VCaP (cell line): ENCODE measurements around the gene GZF1.

Experiments
- H3K27ac ChIP-seq: fragments of 450-650 bp; 2 replicates; pipeline ENCODE4 v1.5.1; 2017
- CTCF ChIP-seq: fragments of 450-650 bp; conservative IDR thresholded peaks from 2 replicates; pipeline ENCODE4 v1.5.1; 2017; ENCODE audit warnings: mild to moderate bottlenecking, moderate library complexity

The GZF1 gene

DNA sequence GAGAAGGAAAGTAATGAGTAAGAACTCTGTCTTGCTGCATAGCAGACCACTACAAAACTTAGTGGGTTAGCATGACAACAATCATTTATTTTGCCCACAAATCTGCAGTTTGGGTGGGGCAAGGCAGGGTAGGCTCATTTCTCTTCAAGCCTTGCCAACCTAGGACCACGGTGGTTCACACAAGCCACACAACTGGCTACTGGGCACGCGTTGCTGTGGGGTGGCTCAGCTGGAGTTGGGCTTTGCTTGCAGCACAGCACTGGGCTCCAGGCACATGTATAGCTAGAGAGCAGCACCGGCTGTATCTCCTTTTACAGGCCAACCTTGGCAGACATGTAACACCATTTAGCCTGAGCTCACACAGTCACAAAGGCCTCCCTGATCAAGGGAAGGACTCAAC is 16.0 kb upstream of the GZF1 start:
- TF ChIP-seq CTCF, result no peak
- no peak overlapping the region for H3K27ac ChIP-seq

DNA sequence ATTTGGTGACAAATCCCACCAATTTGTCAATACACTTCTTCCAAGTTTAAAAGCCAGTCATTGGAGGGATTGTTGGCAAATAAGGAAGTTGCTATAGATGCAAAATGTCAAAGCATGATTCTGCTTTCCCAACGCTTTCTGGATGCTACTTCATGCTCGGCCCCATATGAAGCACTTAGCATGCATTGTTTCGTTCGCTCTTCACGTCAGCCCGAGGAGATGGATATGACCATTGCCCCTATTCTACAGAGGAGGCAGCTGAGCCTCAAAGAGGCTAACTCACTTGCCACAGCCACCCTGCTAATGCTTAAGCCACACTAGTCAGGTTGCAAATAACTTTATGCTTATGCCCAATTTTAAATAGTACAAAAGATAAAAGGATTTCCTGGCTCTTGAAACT is 14.2 kb upstream of the GZF1 start:
- H3K27ac ChIP-seq, result no peak overlapping the region
- TF ChIP-seq CTCF, result no peak

GRCh38 chr20:23348510-23348909 is 13.5 kb upstream of the GZF1 start:
- H3K27ac ChIP-seq, result peak overlapping the region; percentile 96

GRCh38 chr20:23349338-23350195 is 12.4 kb upstream of the GZF1 start:
- TF ChIP-seq CTCF, result peak; percentile 70
- peak overlapping the region; percentile 96 for H3K27ac ChIP-seq

DNA sequence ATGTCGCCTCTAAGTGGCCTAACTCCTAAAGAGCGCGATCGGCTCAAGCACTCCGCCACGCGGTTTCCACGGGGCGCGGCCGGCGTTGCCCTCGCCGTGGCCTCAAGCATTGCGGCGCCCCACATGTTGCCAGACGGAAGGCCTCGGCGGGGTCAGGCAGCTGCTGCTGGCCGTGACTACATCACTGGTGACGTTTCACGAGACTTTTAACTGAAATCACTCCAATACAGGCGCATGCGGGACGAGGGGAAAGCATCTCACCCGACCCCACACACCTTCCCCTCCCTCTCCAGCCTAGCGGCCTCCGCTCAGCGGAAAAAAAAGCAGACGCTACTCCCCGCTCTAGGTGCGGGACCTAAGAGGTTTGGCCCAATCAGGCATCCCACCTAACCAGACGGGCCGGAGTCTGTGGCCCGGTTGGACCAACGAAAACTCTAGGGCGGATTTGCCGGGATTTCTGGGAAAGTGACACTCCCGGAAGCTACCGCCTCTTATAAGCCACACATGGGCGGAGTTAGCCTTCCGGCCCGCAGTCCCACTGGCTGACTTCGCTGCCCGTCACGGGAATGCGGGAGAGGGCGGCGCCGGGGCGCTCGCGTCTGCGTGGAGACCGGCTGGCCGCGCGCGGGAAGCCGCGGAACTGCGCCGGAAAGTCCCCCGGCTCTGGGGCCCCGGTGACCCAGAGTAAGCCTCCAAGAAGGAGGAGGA is 11.6 kb upstream of the GZF1 start, which contains the start of gene NXT1:
TSS of gene NXT1 (plus strand) at position 596 of the 708 bp plus-strand sequence. CDS start 3,251 bp downstream, outside the sequence.
- TF ChIP-seq CTCF, result no peak
- peak within 1 kb of the TSS; percentile 96 for H3K27ac ChIP-seq

- H3K27ac ChIP-seq, result peak overlapping the region; percentile 96
- no peak for TF ChIP-seq CTCF
These were observed 10.8 kb upstream of the GZF1 start for GRCh38 chr20:23350904-23351838.

- H3K27ac ChIP-seq, result 0 out of 2 replicates have a peak overlapping the region, but pooled peaks have one; percentile 2
- no peak for TF ChIP-seq CTCF
These were observed 5.8 kb upstream of the GZF1 start for GRCh38 chr20:23356203-23356602.
